Measurements from ENCODE around the gene CREB5.

Gene CREB5

GRCh38 chr7:28806841-28807240 is 394.5 kb downstream of the CREB5 start:
- no peak overlapping the region for H3K4me2 ChIP-seq (ENCODE audit: insufficient read depth, low read length)
- H3K27me3 ChIP-seq (ENCODE audit: insufficient read depth, low read length, poor library complexity) = no peaks in the 10 kb centered on the region
- ATAC-seq (ENCODE audit: insufficient read depth, low read depth) (no peak), DNase-seq (no peak)
- H3K4me1 ChIP-seq (ENCODE audit: insufficient read depth, low read length) = no peaks in the 10 kb centered on the region
- no peaks in the 10 kb centered on the region for H3K9me3 ChIP-seq (ENCODE audit: insufficient read depth, low read length, severe bottlenecking)
- no peaks in the 10 kb centered on the region for H3K36me3 ChIP-seq (ENCODE audit: insufficient read depth, low read length)
- no peak for TF ChIP-seq CTCF (IDR thresholded peaks at IDR 0.05; ENCODE audit: borderline replicate concordance, extremely low read depth, low read length, poor library complexity, severe bottlenecking)
- TF ChIP-seq EZH2 (IDR thresholded peaks at IDR 0.05; ENCODE audit: borderline replicate concordance, low read depth, low read length, severe bottlenecking) = no peak
- H2AFZ ChIP-seq (ENCODE audit: low read depth, low read length) = no peak overlapping the region
- no peaks in the 10 kb centered on the region for H4K20me1 ChIP-seq (ENCODE audit: insufficient read depth, low read length)
- H3K4me3 ChIP-seq (ENCODE audit: low read depth in 1 of 2, low read length in 2 of 2) = no peak overlapping the region
- no peaks in the 10 kb centered on the region for H3K79me2 ChIP-seq (ENCODE audit: insufficient read depth, low read length)
- H3K9ac ChIP-seq (ENCODE audit: low read depth, low read length) = no peak overlapping the region
- no peak overlapping the region for H3K27ac ChIP-seq (ENCODE audit: low read length)

- Histone ChIP-seq H3K9ac (ENCODE audit: low read depth, low read length) (no peak overlapping the region), H4K20me1 (ENCODE audit: insufficient read depth, low read length) (no peaks in the 10 kb centered on the region), H3K4me1 (ENCODE audit: insufficient read depth, low read length) (no peaks in the 10 kb centered on the region), H3K4me2 (ENCODE audit: insufficient read depth, low read length) (no peak overlapping the region), H3K27ac (ENCODE audit: low read length) (no peak overlapping the region), H3K4me3 (ENCODE audit: low read depth in 1 of 2, low read length in 2 of 2) (no peak overlapping the region), H2AFZ (ENCODE audit: low read depth, low read length) (no peak overlapping the region), H3K9me3 (ENCODE audit: insufficient read depth, low read length, severe bottlenecking) (no peaks in the 10 kb centered on the region), H3K79me2 (ENCODE audit: insufficient read depth, low read length) (no peaks in the 10 kb centered on the region), H3K27me3 (ENCODE audit: insufficient read depth, low read length, poor library complexity) (no peaks in the 10 kb centered on the region), H3K36me3 (ENCODE audit: insufficient read depth, low read length) (no peaks in the 10 kb centered on the region)
- ATAC-seq (ENCODE audit: insufficient read depth, low read depth) = no peak
- no peak for DNase-seq
- TF ChIP-seq CTCF (IDR thresholded peaks at IDR 0.05; ENCODE audit: borderline replicate concordance, extremely low read depth, low read length, poor library complexity, severe bottlenecking) (no peak), EZH2 (IDR thresholded peaks at IDR 0.05; ENCODE audit: borderline replicate concordance, low read depth, low read length, severe bottlenecking) (no peak)
These were observed 395.2 kb downstream of the CREB5 start for GRCh38 chr7:28807396-28807994.

- no peaks in the 10 kb centered on the region for H3K9me3 ChIP-seq (ENCODE audit: insufficient read depth, low read length, severe bottlenecking)
- ATAC-seq (ENCODE audit: insufficient read depth, low read depth) (no peak), DNase-seq (no peak)
- no peak overlapping the region for H3K4me3 ChIP-seq (ENCODE audit: low read depth in 1 of 2, low read length in 2 of 2)
- no peak overlapping the region for H2AFZ ChIP-seq (ENCODE audit: low read depth, low read length)
- H3K27ac ChIP-seq (ENCODE audit: low read length) = no peak overlapping the region
- H3K9ac ChIP-seq (ENCODE audit: low read depth, low read length) = no peak overlapping the region
- no peaks in the 10 kb centered on the region for H4K20me1 ChIP-seq (ENCODE audit: insufficient read depth, low read length)
- no peaks in the 10 kb centered on the region for H3K27me3 ChIP-seq (ENCODE audit: insufficient read depth, low read length, poor library complexity)
- H3K36me3 ChIP-seq (ENCODE audit: insufficient read depth, low read length) = no peaks in the 10 kb centered on the region
- H3K79me2 ChIP-seq (ENCODE audit: insufficient read depth, low read length) = no peaks in the 10 kb centered on the region
- H3K4me2 ChIP-seq (ENCODE audit: insufficient read depth, low read length) = no peak overlapping the region
- no peak for TF ChIP-seq CTCF (IDR thresholded peaks at IDR 0.05; ENCODE audit: borderline replicate concordance, extremely low read depth, low read length, poor library complexity, severe bottlenecking)
- no peak for TF ChIP-seq EZH2 (IDR thresholded peaks at IDR 0.05; ENCODE audit: borderline replicate concordance, low read depth, low read length, severe bottlenecking)
- H3K4me1 ChIP-seq (ENCODE audit: insufficient read depth, low read length) = no peaks in the 10 kb centered on the region
These were observed 396.6 kb downstream of the CREB5 start for GRCh38 chr7:28808796-28809533.

Measured in DND-41 (cell line).